Left kidney (tissue), 2 donors: ENCODE data around the gene CPNE2. TPM values are rescaled to one million over a fixed set of nuclear protein-coding genes. Genes with fewer than 3 reads are reported as not detected.

ENCODE experiments used
- DNase-seq: peaks from one replicate; pipeline ENCODE4 v3.0.0-alpha.2; 2013
- polyA plus RNA-seq: library from polyadenylated mRNA; unstranded; fragments of 120-200 nt; gene quantifications from one replicate; pipeline ENCODE4 v1.2.1, GENCODE V29; 2013; ENCODE audit not compliant: insufficient read length

Gene CPNE2
- polyA plus RNA-seq, 1 donor = 27.4 TPM

GRCh38 chr16:57123974-57124674, 31.7 kb downstream of the CPNE2 start:
- no peak for DNase-seq

GRCh38 chr16:57125376-57125775, 33.0 kb downstream of the CPNE2 start:
- no peak for DNase-seq

GRCh38 chr16:57125969-57126368, 33.6 kb downstream of the CPNE2 start:
- no peak for DNase-seq

GRCh38 chr16:57126411-57126810, 34.0 kb downstream of the CPNE2 start:
- DNase-seq = no peak

- no peak for DNase-seq
Measured at GRCh38 chr16:57127037-57127763, 34.8 kb downstream of the CPNE2 start.

- no peak for DNase-seq
Measured at GRCh38 chr16:57127836-57128235, 35.5 kb downstream of the CPNE2 start.

GRCh38 chr16:57128771-57129389, 36.5 kb downstream of the CPNE2 start:
- DNase-seq = no peak

GRCh38 chr16:57130950-57131321, 38.6 kb downstream of the CPNE2 start:
- DNase-seq = no peak

- no peak for DNase-seq
Measured at GRCh38 chr16:57131351-57131970, 39.1 kb downstream of the CPNE2 start.

GRCh38 chr16:57132470-57132869, 40.1 kb downstream of the CPNE2 start:
- DNase-seq = no peak

- DNase-seq = no peak
Measured at GRCh38 chr16:57133031-57133430, 40.6 kb downstream of the CPNE2 start.

GRCh38 chr16:57133886-57134285, 41.5 kb downstream of the CPNE2 start:
- no peak for DNase-seq

GRCh38 chr16:57134982-57135381, 42.6 kb downstream of the CPNE2 start:
- DNase-seq = no peak

GRCh38 chr16:57137043-57137442, 44.7 kb downstream of the CPNE2 start:
- DNase-seq = no peak

- DNase-seq = no peak
Measured at GRCh38 chr16:57137566-57138273, 45.3 kb downstream of the CPNE2 start.

GRCh38 chr16:57138281-57138935, 46.0 kb downstream of the CPNE2 start:
- no peak for DNase-seq

GRCh38 chr16:57140931-57141668, 48.7 kb downstream of the CPNE2 start:
- no peak for DNase-seq

GRCh38 chr16:57141822-57142631, 49.6 kb downstream of the CPNE2 start:
- no peak for DNase-seq

- no peak for DNase-seq
Measured at GRCh38 chr16:57143149-57143921, 51.0 kb downstream of the CPNE2 start.
